Kidney (tissue), 14 donors: Measurements from ENCODE around the gene ANKRD24. TPM values are rescaled to one million over a fixed set of nuclear protein-coding genes. Genes with fewer than 3 reads are reported as not detected.

ENCODE experiments used
- DNase-seq, 5 donors: peaks; one replicate each; pipeline ENCODE4 v3.0.0-alpha.2; 2013 to 2020
- FAIRE-seq: peaks from 2 replicates; lab custom pipeline; 2012; peaks lifted over from hg19 to GRCh38; lab: Jason Lieb, UNC
- H3K27ac ChIP-seq, 2 donors: one replicate each; pipeline ENCODE4 v1.7.0; 2013; ENCODE audit warnings: low read depth in 2 of 2, low read length in 2 of 2, inconsistent platforms in 1 of 2
- H3K27me3 ChIP-seq: one replicate; pipeline ENCODE4 v1.7.1; 2013; ENCODE audit warnings: low read length, inconsistent platforms; ENCODE audit not compliant: control insufficient read depth, insufficient read depth
- H3K36me3 ChIP-seq, 3 donors: one replicate each; pipeline versions ENCODE4 v1.7.0 to v1.7.1; 2013; ENCODE audit warnings: low read length in 3 of 3, control low read depth in 1 of 3, inconsistent platforms in 1 of 3; ENCODE audit not compliant: insufficient read depth in 3 of 3, control insufficient read depth in 2 of 3
- H3K4me1 ChIP-seq, 3 donors: one replicate each; pipeline versions ENCODE4 v1.7.0 to v1.7.1; 2013; ENCODE audit warnings: low read length in 3 of 3, inconsistent platforms in 1 of 3, low read depth in 1 of 3; ENCODE audit not compliant: control insufficient read depth in 2 of 3, insufficient read depth in 2 of 3
- H3K4me3 ChIP-seq, 3 donors: one replicate each; pipeline versions ENCODE4 v1.7.0 to v1.8.1; 2013; ENCODE audit warnings: low read length in 3 of 3, control low read depth in 1 of 3, inconsistent platforms in 1 of 3
- H3K9ac ChIP-seq, 3 donors: one replicate each; pipeline versions ENCODE4 v1.7.0 to v1.7.1; 2013; ENCODE audit warnings: low read length in 3 of 3, control low read depth in 1 of 3, inconsistent platforms in 1 of 3
- H3K9me3 ChIP-seq, 3 donors: one replicate each; pipeline versions ENCODE4 v1.7.0 to v1.7.1; 2013; ENCODE audit warnings: low read length in 3 of 3, control low read depth in 1 of 3, inconsistent platforms in 1 of 3; ENCODE audit not compliant: control insufficient read depth in 2 of 3, insufficient read depth in 1 of 3
- CTCF ChIP-seq: IDR thresholded peaks from 3 replicates; pipeline ENCODE4 v1.5.1; 2012; ENCODE audit warnings: mild to moderate bottlenecking, moderate library complexity, borderline replicate concordance; ENCODE audit not compliant: insufficient read depth; ENCODE audit errors: extremely low read depth
- intact Hi-C: fragments of 100-400 bp; cut with DNase I; formaldehyde crosslinking; loops from one replicate; pipeline ENCODE4 v1.11.1; 2022
- polyA plus RNA-seq: library from polyadenylated mRNA; stranded (reverse); fragments of 350-450 nt; fragmentation: Illumina TruSeq; extraction: RNeasy Lipid Tissue Mini Kit (QIAGEN cat#74804); gene quantifications from one replicate; pipeline ENCODE4 v1.2.3, GENCODE V29; 2014; ENCODE audit warnings: low read depth, low replicate concordance; ENCODE audit not compliant: insufficient read depth
- total RNA-seq: library from RNA; stranded (reverse); fragmentation: NEBNext Ultra II Directional; extraction: Animal tissue kit (Norgen Biotek cat#: 25700); gene quantifications from one replicate; pipeline ENCODE4 v1.2.1, GENCODE V29; 2021
- donor health status: control.
- donor health status: control.
- donor health status: control.
- donor health status: control.
- donor health status: control.
- donor health status: DM: yes; HTN: yes; CAD: no.
- donor health status: Normal renal cell carcinoma (clear cell type).

Gene ANKRD24
- total and polyA plus RNA-seq, 2 donors from 2014 or later, result 0.72 to 1.8 TPM

DNA sequence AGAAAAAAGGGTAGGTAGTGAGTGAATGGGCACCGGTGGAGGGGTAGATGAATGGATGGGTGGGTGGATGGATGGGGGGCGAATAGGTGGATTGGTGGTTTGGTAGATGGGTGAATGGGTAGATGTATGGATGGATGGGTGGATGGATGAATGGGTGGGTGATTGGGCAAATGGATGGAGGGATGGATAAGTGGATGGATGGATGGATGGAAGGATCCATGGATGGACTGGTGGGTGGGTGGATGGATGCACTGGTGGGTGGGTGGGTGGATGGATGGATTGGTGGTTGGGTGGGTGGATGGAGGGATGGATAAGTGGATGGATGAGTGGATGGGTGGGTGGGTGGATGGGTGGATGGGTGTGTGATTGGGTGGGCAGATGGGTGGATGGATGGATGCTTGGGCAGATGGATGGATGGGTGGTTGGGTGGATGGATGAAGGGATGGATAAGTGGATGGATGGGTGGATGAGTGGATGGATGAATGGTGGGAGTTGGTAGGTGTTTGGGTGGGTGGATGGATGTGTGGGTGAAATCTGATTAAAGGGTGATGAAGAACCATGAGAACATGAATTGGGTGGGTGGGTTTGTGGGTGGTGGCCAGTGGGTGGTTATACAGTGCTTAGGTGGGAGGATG lies 2.3 kb downstream of the ANKRD24 start:
- Histone ChIP-seq H3K9me3 (no peaks in the 10 kb centered on the region), H3K9ac (no peak overlapping the region), H3K36me3 (no peaks in the 10 kb centered on the region), H3K4me1 (peaks cover 0 to 12% (median 0%) of the 10 kb centered on the region in 3 donors), H3K27me3 (no peaks in the 10 kb centered on the region), H3K27ac (no peak overlapping the region), H3K4me3 (no peak overlapping the region)
- DNase-seq, result no peak
- FAIRE-seq, result no peak
- intact Hi-C loops, result no loop called here
- no peak for TF ChIP-seq CTCF

DNA sequence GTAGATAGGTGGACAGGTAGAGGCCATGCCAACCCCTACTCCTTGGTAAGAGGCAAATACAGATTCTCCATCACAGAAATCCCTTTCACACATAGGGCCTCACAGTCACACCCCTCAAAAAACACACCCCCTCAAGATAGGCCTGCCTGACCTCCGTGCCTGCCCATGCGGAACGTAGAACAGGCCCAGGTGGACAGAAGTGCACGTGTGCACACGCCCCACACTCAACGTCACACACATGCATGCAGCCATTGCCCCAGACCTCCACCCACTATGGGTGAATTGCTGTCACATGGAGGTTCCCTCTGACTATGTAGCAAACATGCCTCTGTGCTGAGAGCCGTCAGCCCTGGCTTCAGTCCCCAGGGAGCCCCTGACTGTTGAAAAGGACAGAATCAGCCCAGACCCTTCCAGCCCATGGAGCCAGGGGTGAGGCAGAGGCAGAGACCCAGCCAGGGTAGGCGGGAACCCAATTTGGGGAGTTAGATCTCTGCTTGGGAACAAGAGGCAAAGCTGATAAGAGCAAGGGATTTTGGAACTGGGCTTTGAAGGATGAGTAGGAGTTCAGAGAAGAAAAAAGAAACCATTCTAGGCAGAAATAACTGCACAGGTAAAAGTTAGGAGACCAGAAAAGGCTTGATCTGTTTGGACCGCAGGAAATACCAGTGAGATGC lies 3.1 kb downstream of the ANKRD24 start:
- no peak overlapping the region for H3K4me3 ChIP-seq
- DNase-seq, result no peak
- H3K4me1 ChIP-seq, result peaks cover 0 to 12% (median 0%) of the 10 kb centered on the region in 3 donors
- H3K9me3 ChIP-seq, result no peaks in the 10 kb centered on the region
- no peak for TF ChIP-seq CTCF
- H3K9ac ChIP-seq, result no peak overlapping the region
- H3K36me3 ChIP-seq, result no peaks in the 10 kb centered on the region
- FAIRE-seq, result no peak
- H3K27ac ChIP-seq, result no peak overlapping the region
- H3K27me3 ChIP-seq, result no peaks in the 10 kb centered on the region
- intact Hi-C loops, result no loop called here

DNA sequence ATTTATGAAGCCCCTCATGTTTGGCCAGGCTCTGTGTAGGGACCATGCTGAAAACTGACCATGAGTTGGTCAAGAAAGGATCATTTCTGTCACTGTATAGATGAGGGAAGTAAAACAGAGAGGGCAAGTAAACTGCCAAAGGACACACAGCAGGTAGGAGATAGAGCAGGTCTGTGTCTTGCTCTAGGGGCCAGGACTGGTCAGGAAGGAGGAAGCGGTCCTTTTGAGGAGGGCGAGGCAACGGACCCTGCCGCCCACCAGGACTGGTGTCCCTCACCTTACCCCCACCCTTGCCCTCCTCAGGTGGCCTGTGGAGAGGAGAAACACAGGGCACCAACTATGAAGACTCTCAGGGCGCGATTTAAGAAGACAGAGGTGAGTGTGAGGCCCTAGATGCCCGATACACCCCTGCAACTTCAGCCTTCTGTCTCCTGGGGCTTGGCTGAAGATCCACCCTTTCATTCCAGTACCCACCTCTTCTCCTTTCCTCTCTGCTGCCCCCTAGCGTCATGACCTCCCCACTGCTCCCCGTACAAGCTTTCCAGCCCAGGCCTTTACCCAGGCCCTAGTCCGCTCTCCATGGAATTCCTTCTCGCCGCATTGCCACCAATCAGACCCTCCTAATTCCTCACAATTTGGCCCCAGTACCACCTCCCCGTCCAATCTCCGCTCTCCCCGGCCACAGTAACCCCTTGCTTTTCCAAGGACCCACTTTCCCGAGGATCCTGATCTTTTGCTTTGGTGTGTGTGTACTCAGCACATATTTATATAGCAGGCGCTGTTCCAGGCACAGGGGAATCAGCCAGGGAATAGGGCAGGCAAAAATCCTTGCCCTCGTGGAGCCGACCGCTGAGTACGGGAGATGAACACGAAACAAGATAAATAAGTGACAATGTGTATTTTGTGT lies 3.9 kb downstream of the ANKRD24 start:
- Histone ChIP-seq H3K27me3 (no peaks in the 10 kb centered on the region), H3K9me3 (no peaks in the 10 kb centered on the region), H3K9ac (peak overlapping the region in 1 of 3 donors; percentile 6), H3K4me3 (no peak overlapping the region), H3K27ac (no peak overlapping the region), H3K36me3 (no peaks in the 10 kb centered on the region), H3K4me1 (peaks cover 0 to 5% (median 0%) of the 10 kb centered on the region in 3 donors)
- DNase-seq (peak in 4 of 5 donors; percentile 78 to 83 (median 82)), FAIRE-seq (no peak)
- peak; percentile 70 for TF ChIP-seq CTCF
- intact Hi-C loops, result no loop called here
